Ishikawa (cell line): Measurements from ENCODE around the gene P3H2.

ENCODE experiments used
- CREB1 ChIP-seq: IDR thresholded peaks from 2 replicates; pipeline ENCODE4 v1.6.1; 2012; ENCODE audit warnings: low read depth
- EGR1 ChIP-seq: IDR thresholded peaks from 2 replicates; pipeline ENCODE4 v1.6.1; 2012
- EP300 ChIP-seq: IDR thresholded peaks from 2 replicates; pipeline ENCODE4 v1.6.1; 2012; ENCODE audit warnings: borderline replicate concordance
- NFIC ChIP-seq: IDR thresholded peaks from 2 replicates; pipeline ENCODE4 v1.6.1; 2012
- RAD21 ChIP-seq: IDR thresholded peaks from 2 replicates; pipeline ENCODE4 v1.6.1; 2012; ENCODE audit warnings: low read depth
- TAF1 ChIP-seq: IDR thresholded peaks from 2 replicates; pipeline ENCODE4 v1.6.1; 2012; ENCODE audit warnings: low read depth, mild to moderate bottlenecking
- TCF12 ChIP-seq: IDR thresholded peaks from 2 replicates; pipeline ENCODE4 v1.6.1; 2012; ENCODE audit warnings: low read depth
- TF ChIP-seq, protein P1 (sequence below): IDR thresholded peaks from 2 replicates; pipeline ENCODE4 v1.6.1; 2012

DNA sequence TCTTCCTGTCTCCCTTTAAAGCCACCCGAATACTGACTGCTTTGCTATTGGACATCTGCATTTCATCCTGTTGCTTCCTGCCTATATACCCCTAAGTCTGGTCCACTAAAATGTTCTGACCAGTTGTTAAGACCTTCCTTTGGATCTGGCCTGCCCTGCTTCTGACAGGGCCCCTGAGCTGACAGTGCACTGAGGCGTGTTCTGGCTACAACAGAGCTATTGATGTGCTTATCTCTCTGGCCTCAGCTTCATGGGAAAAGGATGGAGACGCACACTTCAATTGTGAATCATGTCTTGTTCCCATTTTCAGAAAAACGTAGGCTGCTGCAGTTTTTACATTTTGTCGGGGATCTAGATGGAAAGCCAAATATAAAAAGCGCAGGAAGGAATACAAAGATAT, 7.1 kb upstream of the P3H2 start:
- no peak for TF ChIP-seq NFIC
- no peak for TF ChIP-seq TCF12
- TF ChIP-seq EGR1, result no peak
- TF ChIP-seq, protein P1, sequence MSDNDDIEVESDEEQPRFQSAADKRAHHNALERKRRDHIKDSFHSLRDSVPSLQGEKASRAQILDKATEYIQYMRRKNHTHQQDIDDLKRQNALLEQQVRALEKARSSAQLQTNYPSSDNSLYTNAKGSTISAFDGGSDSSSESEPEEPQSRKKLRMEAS, result no peak
- TF ChIP-seq EP300, result no peak
- no peak for TF ChIP-seq CREB1
- no peak for TF ChIP-seq TAF1
- no peak for TF ChIP-seq RAD21
